ENCODE data around the gene IFNA16.
A peak's percentile ranks its signal among the peaks of the same experiment; 100 is the strongest.
"Not testable (repeated sequence)": the region's sequence is repeated elsewhere in the genome, so short reads cannot be mapped to it uniquely, and the experiment has no call there.

Gene IFNA16

DNA sequence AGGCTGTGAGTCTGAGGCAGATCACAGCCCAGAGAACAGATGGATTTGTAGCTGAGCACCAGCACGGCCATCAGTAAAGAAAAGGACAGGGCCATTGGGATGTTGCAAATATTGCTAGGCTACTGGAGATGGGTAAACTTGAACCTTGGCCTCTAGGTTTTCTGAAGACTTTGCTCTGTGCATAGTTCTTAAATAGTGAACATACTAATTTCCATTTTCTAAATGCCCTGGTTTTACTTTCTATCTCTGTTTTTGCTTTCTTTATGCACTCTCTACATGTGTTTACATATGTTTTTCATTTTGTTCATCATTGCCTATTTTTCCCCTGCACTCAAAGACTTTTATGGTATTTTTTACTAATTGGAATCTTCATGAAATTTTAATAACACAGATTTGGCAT lies at the start of gene IFNA16:
Gene IFNA16 (minus strand): TSS at position 101 of the 400 bp plus-strand sequence. CDS start 6 bp downstream, at position 95.
- DNase-seq: not testable (repeated sequence)

DNA sequence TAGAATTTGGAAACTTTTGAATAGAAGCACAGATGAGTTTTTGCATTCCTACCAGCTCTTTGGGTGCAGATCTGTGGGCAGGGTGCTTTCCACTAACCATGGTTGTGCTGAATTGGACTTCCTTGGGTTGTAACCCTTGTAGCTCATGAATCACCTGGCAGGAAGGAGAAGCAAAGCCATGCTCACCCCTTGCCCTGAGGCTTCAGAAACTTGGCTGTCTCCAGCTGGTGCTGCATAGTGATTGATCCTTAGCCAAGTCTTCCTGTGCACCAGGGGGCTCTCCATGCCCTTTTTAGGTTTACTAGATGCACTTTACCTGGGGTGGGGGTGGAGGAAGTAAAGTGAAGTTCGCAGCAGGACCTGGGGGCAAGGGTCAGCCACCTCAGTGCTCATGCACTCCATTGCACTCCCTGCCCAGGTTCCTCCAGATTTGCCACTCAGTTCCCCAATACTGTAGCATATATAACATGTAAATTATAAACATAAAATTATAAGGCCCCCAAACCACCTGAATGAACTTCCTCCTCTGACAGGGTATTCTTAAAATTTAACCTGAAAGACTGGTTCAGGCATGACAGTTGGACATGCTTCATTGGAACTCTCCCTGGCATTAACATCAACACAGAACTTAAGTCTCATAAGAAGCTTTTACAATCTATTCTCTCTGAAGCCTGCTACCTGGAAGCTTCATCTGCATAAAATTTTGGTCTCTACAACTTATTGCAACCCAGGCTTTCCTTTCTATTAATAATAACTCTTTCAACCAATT lies 48.5 kb upstream of the IFNA16 start:
- no peak for DNase-seq

GRCh38 chr9:21255538-21256212 lies 38.6 kb upstream of the IFNA16 start:
- no peak for DNase-seq

- DNase-seq: peak; percentile 40
These were observed 35.8 kb upstream of the IFNA16 start for GRCh38 chr9:21252721-21253547.

- no peak for DNase-seq
These were observed 34.5 kb upstream of the IFNA16 start for GRCh38 chr9:21251638-21252037.

DNA sequence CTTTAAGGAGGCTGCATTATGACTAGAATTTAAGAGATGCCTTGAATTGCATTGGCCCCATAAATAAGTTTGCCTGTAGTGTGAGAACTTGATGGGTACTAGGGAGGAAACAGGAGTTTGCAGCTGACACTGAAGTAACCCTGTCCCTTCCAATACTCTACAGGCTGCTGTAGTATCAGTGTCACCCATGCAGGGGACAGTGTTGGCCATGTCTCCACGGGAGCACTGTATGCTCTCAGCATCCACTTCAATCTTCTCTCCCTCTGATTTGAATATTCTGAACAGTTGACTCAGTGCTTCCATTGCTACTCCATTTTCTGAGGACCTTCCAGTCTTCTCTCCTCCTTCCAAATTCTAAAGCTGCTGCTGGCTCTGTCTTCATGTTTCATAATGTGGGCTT lies 34.1 kb upstream of the IFNA16 start:
- no peak for DNase-seq

GRCh38 chr9:21244836-21245235 lies 27.7 kb upstream of the IFNA16 start:
- no peak for DNase-seq

DNA sequence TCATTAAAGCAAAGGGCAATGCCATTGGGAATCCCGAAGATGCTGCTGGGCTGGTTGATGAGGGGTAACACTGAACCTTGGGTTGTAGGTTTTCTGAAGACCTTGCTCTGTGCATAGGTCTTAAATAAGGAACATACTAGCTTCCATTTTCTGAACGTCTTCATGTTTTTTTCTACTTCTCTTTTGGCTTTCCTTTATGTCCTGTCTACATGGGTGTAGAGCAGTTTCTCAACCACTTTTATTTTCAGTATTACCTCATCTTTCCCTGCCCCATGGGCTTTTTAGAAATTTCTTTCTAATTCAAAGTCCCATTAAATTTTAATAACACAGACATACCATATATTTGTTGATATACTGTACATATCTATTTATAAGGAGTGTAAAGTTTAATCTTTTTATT lies 22.8 kb upstream of the IFNA16 start, which contains the start of gene IFNA14:
Gene IFNA14 (minus strand): TSS at position 95 of the 400 bp plus-strand sequence. CDS start 70 bp downstream, at position 25.
- no peak for DNase-seq

DNA sequence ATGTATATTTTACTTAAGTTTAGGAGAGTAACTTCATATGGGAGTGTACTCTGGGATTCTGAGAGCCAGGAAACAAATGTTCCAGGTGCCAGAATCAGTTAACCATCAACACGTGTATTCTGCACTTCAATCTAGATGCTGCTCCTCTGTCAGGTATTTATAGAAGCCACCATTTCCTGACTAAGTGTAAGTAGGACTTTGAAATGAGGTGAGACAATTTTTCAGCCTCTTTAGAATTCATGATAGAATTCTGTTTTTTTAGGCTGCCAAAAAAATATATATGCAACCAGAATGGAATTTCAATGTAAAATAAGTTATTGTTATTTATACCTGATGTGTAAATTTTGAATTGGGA lies 19.2 kb upstream of the IFNA16 start:
- not testable (repeated sequence) for DNase-seq

DNA sequence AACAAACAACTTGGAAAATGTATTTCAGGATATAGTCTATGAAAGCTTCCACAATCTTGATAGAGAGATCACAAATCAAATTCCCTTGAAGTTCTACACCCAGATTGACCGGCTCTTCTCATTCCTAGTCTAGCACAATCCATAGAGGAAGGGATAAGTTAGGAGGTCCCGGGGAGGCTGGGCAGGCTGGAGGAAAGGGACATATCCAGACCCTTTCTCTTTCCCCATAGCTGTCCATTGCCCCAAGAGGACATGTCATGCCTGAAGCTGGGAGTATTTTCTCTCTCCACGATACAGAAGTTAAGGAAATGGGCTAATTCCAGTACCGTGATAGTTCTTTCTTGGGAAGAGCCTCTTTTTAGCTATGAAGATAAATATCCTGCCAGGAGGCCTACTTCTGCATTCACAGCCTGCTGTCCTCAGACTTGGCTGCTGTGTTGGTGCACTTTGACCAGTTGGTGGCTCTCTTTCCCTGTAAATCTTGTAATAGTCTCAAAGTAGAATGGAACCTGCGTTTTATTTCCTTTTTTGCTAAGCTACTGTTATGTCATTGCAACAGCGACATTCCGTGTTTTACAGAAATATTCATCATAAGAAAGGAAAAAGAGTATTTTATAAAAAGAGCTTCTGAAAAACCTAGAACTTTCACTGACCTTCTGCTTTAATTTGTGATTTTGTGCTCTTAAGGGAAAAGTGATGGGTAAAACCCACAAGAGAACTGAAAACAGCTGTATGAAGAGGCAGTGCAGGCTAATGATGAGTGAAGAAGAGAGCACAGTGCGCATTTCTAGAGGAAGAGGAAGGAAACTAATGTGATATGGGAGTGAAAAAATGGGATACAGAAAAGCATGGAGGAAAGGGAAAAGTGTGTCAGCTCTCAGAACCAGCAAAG lies 18.6 kb upstream of the IFNA16 start:
- DNase-seq: peak; percentile 59

- DNase-seq: no peak
These were observed 17.1 kb upstream of the IFNA16 start for GRCh38 chr9:21234153-21234687.

- no peak for DNase-seq
These were observed 16.1 kb upstream of the IFNA16 start for GRCh38 chr9:21233258-21233657.

DNA sequence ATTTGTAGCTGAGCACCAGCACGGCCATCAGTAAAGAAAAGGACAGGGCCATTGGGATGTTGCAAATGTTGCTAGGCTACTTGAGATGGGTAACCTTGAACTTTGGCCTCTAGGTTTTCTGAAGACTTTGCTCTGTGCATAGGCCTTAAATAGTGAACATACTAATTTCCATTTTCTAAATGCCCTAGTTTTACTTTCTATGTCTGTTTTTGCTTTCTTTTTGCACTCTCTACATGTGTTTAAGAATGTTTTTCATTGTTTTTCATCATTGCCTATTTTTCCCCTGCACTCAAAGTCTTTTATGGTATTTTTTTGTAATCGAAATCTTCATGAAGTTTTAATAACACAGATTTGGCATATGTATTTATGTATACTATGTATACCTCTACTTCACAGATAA lies 11.0 kb upstream of the IFNA16 start, which contains the start of gene IFNA17:
Gene IFNA17 (minus strand): TSS at position 101 of the 400 bp plus-strand sequence. CDS start 49 bp downstream, at position 52.
- no peak for DNase-seq

DNA sequence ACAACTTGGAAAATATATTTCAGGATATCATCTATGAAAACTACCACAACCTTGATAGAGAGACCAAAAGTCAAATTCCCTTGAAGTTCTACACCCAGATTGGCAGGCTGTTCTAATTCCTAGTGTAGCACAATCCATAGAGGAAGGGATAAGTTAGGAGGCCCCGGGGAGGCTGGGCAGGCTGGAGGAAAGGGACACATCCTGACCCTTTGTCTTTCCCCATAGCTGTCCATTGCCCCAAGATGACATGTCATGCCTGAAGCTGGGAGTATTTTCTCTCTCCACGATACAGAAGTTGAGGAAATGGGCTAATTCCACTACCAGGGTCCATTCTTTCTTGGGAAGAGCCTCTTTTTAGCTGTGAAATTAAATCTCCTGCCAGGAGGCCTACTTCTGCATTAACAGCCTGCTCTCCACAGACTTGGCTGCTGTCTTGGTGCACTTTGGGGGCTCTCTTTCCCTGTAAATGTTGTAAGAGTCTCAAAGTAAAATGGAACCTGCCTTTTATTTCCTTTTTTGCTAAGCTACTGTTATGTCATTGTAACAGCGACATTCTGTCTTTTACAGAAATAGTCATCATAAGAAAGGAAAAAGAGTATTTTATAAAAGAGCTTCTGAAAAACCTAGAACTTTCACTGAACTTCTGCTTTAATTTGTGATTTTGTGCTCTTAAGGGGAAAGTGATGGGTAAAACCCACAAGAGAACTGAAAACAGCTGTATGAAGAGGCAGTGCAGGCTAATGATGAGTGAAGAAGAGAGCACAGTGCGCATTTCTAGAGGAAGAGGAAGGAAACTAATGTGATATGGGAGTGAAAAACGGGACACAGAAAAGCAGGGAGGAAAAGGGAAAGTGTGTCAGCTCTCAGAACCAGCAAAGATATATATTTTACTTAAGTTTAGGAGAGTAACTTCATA lies 3.4 kb downstream of the IFNA16 start:
- DNase-seq: peak; percentile 10

DNA sequence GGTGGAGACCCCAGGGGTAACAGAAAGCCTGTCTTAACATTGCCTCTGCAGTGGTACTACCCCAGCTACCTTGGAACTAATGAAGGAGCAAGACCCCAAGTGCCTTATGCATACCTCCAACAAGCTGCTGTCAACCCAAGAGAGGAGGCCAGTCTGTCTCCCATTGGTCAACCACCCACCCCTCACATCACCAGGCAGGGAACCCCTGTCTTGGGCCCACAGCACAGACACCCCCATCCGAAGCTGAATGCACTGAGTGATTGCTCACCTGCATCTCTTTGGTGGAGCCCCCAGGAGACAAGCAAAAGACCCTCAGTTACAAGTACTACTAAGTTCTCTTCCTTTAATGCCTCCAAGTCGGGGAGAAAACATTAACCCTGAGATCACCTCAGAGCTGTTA lies 5.0 kb downstream of the IFNA16 start:
- DNase-seq: not testable (repeated sequence)

DNA sequence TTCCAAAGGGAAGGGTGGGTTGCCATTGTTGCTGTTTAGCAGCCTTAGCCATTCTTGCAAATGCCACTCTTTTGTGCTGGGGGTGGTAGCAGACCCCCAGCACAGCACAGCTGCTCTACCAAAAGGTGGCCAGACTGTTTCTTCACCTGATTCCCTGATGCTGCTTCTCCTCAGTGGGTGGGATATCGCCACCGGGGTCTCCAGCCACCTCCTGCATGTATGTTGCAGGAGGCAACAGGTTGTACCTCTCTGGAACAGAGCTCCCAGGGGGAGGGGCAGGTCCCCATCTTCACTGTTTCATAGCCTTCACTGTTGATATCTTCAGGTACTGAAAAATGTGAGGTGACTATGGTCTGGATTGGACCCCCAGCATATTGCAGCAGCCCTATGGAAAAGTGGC lies 6.3 kb downstream of the IFNA16 start:
- DNase-seq: not testable (repeated sequence)

- no peak for DNase-seq
These were observed 6.8 kb downstream of the IFNA16 start for GRCh38 chr9:21210311-21210710.

DNA sequence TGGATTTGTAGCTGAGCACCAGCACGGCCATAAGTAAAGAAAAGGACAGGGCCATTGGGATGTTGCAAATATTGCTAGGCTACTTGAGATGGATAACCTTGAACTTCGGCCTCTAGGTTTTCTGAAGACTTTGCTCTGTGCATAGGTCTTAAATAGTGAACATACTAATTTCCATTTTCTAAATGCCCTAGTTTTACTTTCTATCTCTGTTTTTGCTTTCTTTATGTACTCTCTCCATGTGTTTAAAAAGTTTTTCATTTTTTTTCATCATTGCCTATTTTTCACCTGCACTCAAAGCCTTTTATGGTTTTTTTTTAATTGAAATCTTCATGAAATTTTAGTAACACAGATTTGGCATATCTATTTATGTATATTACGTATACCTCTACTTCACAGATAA lies 10.1 kb downstream of the IFNA16 start, which contains the start of gene IFNA10:
Gene IFNA10 (minus strand): TSS at position 101 of the 400 bp plus-strand sequence. CDS start 46 bp downstream, at position 55.
- not testable (repeated sequence) for DNase-seq

DNA sequence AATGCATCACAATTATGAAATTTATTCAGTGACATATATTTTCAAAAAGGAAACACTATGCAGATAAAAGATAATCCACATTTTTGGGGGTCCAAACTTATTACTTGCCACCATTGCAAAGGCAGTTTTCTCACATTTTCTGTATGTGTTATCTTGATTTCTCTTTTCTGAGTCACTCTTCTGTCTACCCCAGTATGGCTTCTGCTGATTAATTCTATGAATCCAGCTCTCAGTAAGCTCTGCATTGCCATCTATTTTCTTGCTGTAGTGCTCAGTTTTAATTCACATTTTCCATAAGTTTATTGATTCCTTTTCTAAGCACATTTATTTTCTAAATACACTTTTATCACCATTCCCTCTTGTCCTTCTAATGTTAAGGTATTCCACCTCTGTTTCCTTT lies 11.9 kb downstream of the IFNA16 start:
- no peak for DNase-seq

DNA sequence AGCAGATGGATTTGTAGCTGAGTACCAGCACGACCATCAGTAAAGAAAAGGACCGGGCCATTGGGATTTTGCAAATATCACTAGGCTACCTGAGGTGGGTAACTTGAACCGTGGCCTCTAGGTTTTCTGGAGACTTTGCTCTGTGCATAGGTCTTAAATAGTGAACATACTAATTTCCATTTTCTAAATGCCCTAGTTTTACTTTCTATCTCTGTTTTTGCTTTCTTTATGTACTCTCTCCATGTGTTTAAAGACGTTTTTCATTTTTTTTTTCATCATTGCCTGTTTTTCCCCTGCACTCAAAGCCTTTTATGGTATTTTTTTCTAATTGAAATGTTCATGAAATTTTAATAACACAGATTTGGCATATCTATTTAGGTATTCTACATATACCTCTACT lies 15.0 kb downstream of the IFNA16 start, which contains the start of gene IFNA7:
Gene IFNA7 (minus strand): TSS at position 101 of the 400 bp plus-strand sequence. CDS start 40 bp downstream, at position 61.
- DNase-seq: not testable (repeated sequence)
